IMR-90 (cell line): ENCODE measurements around the gene NF1.

ENCODE experiments used
- CTCF ChIP-seq: conservative IDR thresholded peaks from 2 replicates; pipeline ENCODE4 v1.5.1; 2012; ENCODE audit warnings: mild to moderate bottlenecking, low read depth, low read length, improper control_type of control experiment
- POLR2A ChIP-seq: IDR thresholded peaks from 2 replicates; pipeline ENCODE4 v1.6.1; 2012; ENCODE audit warnings: mild to moderate bottlenecking, low read depth, low read length

GRCh38 chr17:31095236-31096105 is 694 bp downstream of the NF1 start:
- TF ChIP-seq CTCF (no peak), POLR2A (no peak)
